ENCODE data around the gene LMX1A.

DNA sequence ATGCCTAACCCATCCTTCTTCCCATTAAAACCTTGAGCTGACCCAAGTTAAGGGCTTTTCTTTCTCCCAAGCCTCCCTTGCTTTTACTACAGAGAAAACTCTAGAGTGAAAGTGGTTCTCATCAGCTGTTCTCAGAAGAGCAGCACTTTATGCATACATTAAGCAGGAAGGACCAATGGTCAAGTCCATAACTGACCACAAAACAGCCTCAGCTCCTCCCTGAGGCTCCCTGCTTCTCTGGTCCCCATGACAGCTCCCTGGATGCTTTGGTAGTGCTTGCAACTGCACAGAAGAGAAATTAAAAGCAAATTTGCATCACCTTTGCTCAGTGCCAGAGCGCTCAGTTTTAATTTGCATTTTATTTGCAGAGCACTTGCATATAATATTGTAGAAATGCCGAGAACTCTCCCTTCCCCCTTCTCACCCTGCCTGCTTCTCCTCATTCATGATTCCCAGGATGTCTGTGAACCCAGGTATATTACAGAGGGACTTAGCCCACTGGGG lies 56.1 kb downstream of the LMX1A start:
- TF ChIP-seq SP1 (CRISPR knock-in tag; conservative IDR thresholded peaks at IDR 0.05) (no peak), GABPB1 (CRISPR knock-in tag; IDR thresholded peaks at IDR 0.05) (no peak), NFYB (CRISPR knock-in tag; conservative IDR thresholded peaks at IDR 0.05; ENCODE audit: low read depth) (no peak)
- TF ChIP-seq, protein P1, sequence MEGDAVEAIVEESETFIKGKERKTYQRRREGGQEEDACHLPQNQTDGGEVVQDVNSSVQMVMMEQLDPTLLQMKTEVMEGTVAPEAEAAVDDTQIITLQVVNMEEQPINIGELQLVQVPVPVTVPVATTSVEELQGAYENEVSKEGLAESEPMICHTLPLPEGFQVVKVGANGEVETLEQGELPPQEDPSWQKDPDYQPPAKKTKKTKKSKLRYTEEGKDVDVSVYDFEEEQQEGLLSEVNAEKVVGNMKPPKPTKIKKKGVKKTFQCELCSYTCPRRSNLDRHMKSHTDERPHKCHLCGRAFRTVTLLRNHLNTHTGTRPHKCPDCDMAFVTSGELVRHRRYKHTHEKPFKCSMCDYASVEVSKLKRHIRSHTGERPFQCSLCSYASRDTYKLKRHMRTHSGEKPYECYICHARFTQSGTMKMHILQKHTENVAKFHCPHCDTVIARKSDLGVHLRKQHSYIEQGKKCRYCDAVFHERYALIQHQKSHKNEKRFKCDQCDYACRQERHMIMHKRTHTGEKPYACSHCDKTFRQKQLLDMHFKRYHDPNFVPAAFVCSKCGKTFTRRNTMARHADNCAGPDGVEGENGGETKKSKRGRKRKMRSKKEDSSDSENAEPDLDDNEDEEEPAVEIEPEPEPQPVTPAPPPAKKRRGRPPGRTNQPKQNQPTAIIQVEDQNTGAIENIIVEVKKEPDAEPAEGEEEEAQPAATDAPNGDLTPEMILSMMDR (IDR thresholded peaks at IDR 0.05), result no peak
- TF ChIP-seq, protein P2, sequence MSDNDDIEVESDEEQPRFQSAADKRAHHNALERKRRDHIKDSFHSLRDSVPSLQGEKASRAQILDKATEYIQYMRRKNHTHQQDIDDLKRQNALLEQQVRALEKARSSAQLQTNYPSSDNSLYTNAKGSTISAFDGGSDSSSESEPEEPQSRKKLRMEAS (CRISPR knock-in tag; IDR thresholded peaks at IDR 0.05), result no peak

Data from WTC11 (cell line).